Measurements from ENCODE around the gene FERMT3.

Gene FERMT3

DNA sequence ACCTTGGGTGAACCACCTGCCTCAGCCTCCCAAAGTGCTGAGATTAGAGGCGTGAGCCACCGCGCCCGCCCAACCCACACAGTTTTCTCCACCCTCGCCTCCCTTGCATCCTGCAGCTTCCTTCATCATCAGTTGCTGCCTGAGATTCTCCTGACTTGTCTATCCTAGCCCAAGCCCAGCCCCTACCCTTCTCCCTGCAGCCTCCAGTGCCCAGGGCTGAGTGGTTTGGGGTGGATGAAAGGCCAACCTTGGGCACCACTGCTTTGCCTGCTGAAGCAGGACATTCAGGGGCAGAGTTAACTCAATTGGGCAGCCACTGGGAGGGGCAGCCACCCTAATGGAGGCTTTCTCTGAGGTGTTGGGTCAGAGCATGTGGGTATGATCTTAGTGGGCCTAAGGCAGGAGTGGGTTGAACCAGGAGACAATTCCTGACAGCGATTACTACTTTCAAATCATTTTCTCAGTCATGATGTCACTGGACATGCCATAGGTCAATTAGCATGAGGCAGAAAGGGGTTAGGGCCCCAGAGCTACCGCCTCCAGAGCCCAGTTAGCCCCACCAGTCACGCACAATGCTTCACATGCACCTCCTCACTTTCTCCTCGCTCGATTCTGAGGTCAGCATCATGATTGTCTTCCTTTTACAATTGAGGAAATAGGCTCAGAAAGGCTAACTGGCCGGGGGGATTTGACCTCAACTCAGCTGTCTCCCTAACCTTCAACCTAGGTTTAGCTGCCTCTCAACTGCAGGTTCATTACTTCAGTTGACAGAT, 33.3 kb downstream of the FERMT3 start:
- no peak for TF ChIP-seq TAF1 (IDR thresholded peaks at IDR 0.05; ENCODE audit: borderline replicate concordance, insufficient read depth, low read length)
- TF ChIP-seq, protein P1, sequence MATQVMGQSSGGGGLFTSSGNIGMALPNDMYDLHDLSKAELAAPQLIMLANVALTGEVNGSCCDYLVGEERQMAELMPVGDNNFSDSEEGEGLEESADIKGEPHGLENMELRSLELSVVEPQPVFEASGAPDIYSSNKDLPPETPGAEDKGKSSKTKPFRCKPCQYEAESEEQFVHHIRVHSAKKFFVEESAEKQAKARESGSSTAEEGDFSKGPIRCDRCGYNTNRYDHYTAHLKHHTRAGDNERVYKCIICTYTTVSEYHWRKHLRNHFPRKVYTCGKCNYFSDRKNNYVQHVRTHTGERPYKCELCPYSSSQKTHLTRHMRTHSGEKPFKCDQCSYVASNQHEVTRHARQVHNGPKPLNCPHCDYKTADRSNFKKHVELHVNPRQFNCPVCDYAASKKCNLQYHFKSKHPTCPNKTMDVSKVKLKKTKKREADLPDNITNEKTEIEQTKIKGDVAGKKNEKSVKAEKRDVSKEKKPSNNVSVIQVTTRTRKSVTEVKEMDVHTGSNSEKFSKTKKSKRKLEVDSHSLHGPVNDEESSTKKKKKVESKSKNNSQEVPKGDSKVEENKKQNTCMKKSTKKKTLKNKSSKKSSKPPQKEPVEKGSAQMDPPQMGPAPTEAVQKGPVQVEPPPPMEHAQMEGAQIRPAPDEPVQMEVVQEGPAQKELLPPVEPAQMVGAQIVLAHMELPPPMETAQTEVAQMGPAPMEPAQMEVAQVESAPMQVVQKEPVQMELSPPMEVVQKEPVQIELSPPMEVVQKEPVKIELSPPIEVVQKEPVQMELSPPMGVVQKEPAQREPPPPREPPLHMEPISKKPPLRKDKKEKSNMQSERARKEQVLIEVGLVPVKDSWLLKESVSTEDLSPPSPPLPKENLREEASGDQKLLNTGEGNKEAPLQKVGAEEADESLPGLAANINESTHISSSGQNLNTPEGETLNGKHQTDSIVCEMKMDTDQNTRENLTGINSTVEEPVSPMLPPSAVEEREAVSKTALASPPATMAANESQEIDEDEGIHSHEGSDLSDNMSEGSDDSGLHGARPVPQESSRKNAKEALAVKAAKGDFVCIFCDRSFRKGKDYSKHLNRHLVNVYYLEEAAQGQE (IDR thresholded peaks at IDR 0.05; ENCODE audit: insufficient read depth in 1 of 2, low read depth in 2 of 2, low read length in 2 of 2) = no peak
- no peak for TF ChIP-seq POLR2AphosphoS5 (IDR thresholded peaks at IDR 0.05; ENCODE audit: low read depth, low read length)
- no peak for TF ChIP-seq FOXP2 (optimal IDR thresholded peaks at IDR 0.05; ENCODE audit: borderline replicate concordance, extremely low read depth, extremely low read length, insufficient read depth)
- no peak for TF ChIP-seq SIN3A (IDR thresholded peaks at IDR 0.05; ENCODE audit: borderline replicate concordance, insufficient read depth, low read length)

DNA sequence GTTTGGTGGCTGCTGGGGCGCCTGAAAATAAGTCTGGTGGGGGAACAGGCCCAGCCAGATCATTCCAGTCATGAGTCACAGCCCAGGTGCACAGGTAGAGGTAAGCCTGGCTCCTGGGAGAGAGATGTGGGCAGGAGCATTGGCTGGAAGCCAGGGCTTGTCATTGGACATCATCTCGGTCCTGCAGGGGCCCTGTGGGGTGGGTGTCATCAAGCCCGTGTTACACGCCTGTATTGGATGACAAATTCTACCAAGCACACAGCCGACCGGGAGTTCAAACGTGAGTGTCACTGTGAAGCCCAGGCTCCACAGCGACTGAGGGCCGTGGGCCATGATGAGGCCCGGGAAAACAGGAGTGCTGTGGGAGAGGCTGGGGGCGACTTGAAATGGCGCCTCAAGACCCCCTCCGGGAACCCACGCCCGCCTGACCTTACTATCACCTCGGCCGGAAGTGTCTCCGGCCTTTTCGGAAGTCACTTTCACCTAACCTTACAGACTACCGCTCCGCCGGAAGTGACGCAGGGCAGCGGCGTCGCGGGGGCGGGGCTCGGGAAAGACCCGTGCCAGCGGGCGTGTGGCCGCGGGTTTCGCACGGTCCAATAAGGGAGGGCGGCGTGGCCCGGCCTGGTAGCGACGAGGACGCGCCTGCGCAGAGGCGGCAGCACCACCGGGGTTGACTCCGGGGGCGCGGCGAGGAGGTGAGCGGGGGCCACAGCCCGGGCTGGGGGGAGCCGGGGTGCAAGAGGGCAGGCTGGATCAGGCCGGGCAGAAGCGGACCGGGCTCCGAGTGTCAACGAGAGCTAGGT, 34.1 kb downstream of the FERMT3 start, which contains the start of gene FKBP2:
TSS of gene FKBP2 (plus strand) at position 661 of the 806 bp plus-strand sequence. CDS start 1,293 bp downstream, outside the sequence.
- TF ChIP-seq SIN3A (IDR thresholded peaks at IDR 0.05; ENCODE audit: borderline replicate concordance, insufficient read depth, low read length) = peak; percentile 48; the same call in 1 of the 2 replicates
- TF ChIP-seq FOXP2 (optimal IDR thresholded peaks at IDR 0.05; ENCODE audit: borderline replicate concordance, extremely low read depth, extremely low read length, insufficient read depth) = no peak
- peak; percentile 72 for TF ChIP-seq POLR2AphosphoS5 (IDR thresholded peaks at IDR 0.05; ENCODE audit: low read depth, low read length)
- TF ChIP-seq, protein P1 (IDR thresholded peaks at IDR 0.05; ENCODE audit: insufficient read depth in 1 of 2, low read depth in 2 of 2, low read length in 2 of 2) = peak in 1 of 2 experiments; percentile 4; a peak in 1 of 4 replicates
- peak; percentile 83; the same call in 1 of the 2 replicates for TF ChIP-seq TAF1 (IDR thresholded peaks at IDR 0.05; ENCODE audit: borderline replicate concordance, insufficient read depth, low read length)

DNA sequence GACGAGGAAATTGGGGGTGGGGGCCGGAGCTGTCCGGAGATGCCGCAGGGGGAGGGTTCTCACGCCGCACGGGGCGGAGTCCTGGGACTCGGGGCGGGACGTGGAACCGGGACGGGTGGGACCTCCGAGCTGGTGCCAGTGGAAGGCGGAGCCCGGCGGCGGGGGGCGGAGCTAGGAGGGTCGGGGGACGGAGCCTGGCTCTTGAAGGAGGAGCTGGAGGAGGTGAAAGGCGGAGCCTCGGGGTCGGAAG, 34.6 kb downstream of the FERMT3 start:
- TF ChIP-seq SIN3A (IDR thresholded peaks at IDR 0.05; ENCODE audit: borderline replicate concordance, insufficient read depth, low read length) (no peak), FOXP2 (optimal IDR thresholded peaks at IDR 0.05; ENCODE audit: borderline replicate concordance, extremely low read depth, extremely low read length, insufficient read depth) (no peak)

DNA sequence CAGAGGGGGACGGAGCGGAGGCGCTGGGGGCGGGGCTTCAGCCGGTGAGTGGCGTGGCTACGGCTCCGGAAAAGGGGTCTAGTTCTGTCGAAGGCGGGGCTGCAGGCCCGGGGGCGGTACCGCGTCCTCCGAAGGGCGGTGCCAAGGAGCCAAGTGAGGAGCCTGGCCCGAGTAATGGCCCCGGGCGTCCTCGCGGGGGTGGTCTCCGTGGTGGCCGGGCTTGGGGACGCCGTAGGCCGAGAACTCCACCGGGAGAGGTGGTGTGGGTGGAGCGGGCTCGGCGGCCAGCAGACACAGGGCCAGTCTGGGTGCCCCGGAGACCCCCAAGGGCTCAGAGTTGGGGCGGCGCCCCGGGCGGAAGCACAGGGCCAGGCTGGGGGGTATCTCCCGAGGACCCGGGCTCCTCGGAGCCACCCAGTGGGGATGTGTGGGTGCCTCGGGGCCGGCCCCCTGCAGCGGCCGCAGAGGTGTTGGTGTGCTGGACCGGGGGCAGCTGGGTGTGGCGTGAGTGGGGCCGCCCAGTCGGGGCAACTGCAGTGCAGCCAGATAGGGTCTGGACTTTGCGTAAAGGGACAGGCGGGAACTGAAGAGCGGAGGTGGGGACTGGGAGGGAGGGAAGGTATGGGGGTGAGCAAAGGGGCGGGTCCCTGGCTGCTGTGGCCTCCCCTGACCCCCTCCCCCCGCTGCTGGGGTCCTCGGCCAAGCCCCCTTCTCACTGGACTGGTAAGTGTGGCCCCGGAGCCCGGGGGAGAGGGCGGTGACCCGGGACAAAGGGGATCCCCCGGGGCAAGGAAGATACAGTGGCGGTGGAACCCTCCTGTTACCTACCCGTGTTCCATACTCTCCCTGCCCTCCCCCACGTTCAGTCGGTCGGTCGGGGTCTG, 35.2 kb downstream of the FERMT3 start:
- TF ChIP-seq, protein P1 (IDR thresholded peaks at IDR 0.05; ENCODE audit: insufficient read depth in 1 of 2, low read depth in 2 of 2, low read length in 2 of 2) = no peak
- TF ChIP-seq SIN3A (IDR thresholded peaks at IDR 0.05; ENCODE audit: borderline replicate concordance, insufficient read depth, low read length) (peak; percentile 43; the same call in 1 of the 2 replicates), TAF1 (IDR thresholded peaks at IDR 0.05; ENCODE audit: borderline replicate concordance, insufficient read depth, low read length) (peak; percentile 65), POLR2AphosphoS5 (IDR thresholded peaks at IDR 0.05; ENCODE audit: low read depth, low read length) (peak; percentile 61; the same call in 1 of the 2 replicates), FOXP2 (optimal IDR thresholded peaks at IDR 0.05; ENCODE audit: borderline replicate concordance, extremely low read depth, extremely low read length, insufficient read depth) (no peak)
